HTR-8/SVneo (cell line): Measurements from ENCODE around the gene CDPF1.

Source experiments
- DNase-seq: peaks from one replicate; pipeline ENCODE4 v3.0.0; 2011; ENCODE audit warnings: low spot score, mixed read lengths; ENCODE audit not compliant: insufficient read length
- FAIRE-seq: peaks from 2 replicates; lab custom pipeline; 2011; peaks lifted over from hg19 to GRCh38; lab: Jason Lieb, UNC

CDPF1 gene

DNA sequence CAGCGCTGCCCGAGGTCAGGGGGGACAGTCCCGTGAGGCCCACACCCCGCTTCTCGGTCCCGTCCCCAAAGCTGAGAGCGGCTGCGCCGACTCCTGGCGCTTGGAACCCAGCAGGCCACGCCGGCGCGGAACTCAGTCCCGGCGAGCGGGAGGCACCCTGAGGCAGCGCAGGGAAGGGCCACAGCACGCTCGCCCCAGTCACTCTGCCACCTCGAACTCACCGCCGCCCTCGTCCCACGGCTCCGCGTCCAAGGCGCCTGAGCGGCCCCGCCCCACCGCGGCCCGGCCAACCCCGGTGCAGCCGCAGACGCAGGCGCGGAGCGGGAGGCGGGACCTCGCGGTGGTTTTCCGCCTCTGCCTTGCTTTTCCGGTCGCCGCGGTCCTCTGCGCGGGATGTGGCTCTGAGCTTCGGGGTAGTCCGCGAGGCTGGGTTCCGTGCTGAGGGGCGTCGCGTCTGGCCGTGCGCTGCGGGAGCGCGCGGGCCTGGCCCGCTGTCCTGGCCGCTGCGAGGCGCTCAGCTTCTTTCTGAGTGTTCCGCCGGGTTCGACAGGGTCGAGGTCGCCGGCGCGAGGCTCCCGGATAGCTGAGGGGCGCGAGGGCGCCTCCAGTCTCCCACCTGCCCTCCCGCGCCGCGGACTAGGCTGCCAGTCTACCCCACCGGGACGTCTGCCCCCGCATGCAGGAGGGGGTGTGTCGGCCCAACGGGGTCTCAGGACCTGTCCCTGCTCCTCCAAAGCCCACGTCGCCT is at the start of gene CDPF1:
Gene CDPF1 (minus strand): TSS at position 259 of the 748 bp plus-strand sequence. CDS start 2,009 bp downstream, outside the sequence.
- DNase-seq (peak; percentile 83), FAIRE-seq (peak; percentile 86)

DNA sequence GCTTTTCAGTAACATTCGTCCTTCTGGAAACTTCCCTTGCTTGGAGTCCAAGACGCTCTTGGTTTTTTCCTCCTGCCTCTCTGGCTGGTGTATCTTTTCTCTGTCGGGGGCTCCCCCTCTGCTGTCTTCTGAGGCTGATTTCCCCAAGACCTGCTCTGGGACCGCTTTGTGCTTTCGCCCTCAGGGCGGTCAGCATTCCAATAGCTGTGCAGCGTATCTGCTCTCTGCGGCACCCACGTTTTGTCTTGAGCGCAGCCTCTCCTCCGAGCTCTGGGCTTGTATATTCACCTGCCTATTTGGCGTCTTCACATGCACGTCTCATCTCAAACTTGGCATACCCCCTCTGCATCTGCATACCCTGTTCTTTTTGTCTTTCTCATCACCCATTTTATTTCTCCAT is 49.0 kb upstream of the CDPF1 start:
- FAIRE-seq (no peak), DNase-seq (no peak)

DNA sequence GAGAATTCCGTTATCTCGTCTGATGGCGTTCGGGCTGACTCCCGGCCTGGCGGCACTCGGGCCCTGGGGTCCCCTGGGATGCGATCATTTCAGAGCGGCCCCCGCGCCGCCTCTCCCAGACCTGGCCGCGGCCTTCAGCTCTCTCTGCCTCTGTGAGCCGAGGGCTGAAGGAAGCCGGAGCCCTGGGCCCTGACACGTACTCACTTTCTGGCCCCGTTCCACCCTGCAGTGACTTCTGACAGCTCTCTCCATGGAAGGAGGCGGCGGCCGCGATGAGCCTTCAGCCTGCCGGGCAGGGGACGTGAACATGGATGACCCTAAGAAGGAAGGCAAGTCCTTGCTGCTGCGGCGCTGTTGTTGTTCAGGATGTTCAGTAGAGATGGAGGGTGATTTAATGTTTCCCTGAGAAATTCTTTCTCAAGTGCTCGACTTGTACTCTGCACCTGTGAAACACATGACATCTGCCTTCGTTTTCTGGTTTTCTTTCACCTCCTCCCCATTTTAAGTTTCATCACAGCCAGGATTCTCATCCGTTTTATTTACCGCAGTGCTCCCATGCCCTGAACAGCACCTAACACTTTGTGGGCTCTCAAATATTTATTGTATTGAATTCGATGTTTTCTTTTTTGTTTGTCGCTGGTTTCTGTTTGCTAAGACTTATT is 47.2 kb upstream of the CDPF1 start:
- FAIRE-seq (no peak), DNase-seq (peak; percentile 11)

- peak; percentile 96 for FAIRE-seq
- DNase-seq = peak; percentile 98
Measured at GRCh38 chr22:46296257-46297150, 46.4 kb upstream of the CDPF1 start, which contains the start of gene GTSE1. Gene GTSE1, plus strand, starts transcription at chr22:46296870. Its CDS starts 531 bp downstream, at chr22:46297401.

DNA sequence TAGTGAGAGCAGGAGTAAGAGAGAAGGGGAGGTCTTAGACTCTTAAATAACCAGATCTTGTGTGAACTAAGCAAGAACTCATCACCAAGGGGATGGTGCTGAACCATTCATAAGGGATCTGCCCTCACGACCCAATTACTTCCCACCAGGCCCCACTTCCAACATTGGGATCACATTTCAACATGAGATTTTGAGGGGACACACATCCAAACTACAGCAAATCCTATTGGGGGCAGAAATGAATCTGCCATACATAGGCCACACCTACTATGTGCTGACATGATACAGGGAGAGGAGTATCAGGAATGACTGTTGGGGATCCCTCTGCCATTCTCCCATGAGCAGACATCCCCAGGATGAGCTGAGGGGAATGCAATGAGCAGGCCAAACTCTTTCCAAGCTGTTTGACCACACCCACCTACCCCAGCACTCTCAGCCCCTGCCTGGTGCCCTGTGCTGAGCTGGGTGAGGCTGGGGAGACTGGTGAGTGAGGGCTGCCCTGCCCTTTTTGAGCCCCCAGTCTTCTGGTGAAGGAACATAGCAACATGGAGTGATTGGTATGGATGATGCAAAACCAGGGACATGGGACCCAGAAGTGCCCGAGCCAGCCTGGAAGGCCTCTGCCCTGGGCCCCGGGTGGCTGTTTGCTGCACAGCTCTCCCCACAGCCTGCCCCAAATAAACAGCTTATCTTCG is 45.3 kb upstream of the CDPF1 start:
- DNase-seq = no peak
- no peak for FAIRE-seq

GRCh38 chr22:46294784-46295183 is 44.7 kb upstream of the CDPF1 start:
- DNase-seq = no peak
- no peak for FAIRE-seq

GRCh38 chr22:46293577-46294260 is 43.6 kb upstream of the CDPF1 start:
- DNase-seq (no peak), FAIRE-seq (no peak)

DNA sequence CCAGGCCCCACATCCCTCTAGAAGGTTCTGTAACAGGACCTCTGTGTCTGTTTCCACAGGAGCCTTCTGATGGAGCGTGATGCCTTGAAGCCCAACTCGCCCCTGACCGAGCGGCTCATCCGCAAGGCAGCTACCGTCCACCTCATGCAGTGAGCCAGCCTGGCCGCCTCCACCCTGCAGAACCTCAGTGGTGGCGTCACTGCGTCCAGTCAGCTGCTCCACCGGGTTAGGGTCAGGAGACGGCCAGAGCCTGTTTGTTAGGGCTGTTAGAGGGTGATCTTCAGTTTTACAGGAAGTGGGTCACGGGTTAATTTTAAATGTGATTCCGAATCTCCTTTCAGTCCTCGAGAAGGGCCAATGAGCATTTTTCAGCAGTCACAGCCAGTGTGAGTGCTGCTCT is 42.6 kb upstream of the CDPF1 start:
- FAIRE-seq = no peak

DNA sequence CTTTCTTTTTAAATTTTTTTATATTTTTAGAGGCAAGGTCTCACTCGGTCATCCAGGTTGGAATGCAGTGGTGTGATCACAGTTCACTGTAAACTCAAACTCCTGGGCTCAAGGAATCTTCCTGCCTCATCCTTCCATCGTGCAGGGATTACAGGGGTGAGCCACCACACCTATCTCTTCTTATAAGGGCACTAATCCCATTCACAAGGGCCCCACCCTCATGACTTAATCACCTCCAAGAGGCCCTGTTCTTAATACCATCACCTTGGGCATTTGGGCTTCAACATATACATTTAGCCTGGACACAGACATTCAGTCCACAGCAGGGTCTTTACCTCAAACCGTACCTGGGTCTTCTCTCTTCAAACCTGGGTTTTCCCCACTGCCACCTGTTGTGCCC is 42.1 kb upstream of the CDPF1 start:
- DNase-seq (no peak), FAIRE-seq (no peak)

More for the DNA sequence above, 42.6 kb upstream of the CDPF1 start:
- DNase-seq = no peak

DNA sequence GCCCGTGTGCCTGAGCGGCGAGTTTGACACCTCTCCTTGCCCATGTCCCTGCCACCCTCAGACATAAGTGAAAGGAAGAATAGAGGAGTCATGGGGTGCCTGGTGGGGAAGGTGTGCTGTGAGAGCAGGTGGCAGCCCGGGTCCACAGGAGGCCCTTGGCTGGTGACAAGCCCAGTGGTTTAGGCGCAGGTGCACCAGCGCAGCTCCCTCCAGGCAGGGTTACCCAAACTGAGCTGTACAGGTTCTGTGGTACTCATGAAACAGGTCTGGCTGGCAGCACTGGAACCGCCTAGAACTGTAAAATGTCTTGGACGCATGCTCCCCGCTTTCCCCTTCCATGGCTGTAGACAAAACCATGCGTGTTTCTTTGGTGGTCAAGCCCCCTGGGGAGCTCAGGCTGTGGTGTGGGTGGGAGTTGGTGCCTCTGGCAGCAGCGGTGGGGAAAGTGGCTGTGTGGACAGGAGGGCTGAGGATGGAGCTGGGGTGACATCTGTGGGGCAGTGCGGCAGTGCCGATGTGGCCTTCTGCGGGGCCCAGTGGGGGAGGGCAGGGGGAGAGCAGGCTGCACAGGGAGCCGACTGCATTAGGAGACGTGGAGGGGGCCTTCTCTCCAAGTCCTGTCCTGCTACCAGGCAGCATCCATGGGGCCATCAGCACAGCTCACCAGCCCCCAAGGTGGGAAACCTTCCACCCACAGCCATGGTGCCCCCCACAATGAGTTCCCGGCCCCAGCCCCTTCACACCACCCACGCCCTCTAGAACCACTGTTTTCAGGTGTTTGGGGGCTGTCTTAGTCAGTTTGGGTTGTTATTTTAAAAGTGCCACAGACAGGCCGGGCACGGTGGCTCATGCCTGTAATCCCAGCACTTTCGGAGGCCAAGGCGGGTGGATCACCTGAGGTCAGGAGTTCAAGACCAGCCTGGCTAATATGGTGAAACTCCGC is 41.0 kb upstream of the CDPF1 start:
- no peak for DNase-seq
- FAIRE-seq = no peak

- FAIRE-seq (no peak), DNase-seq (no peak)
Measured at GRCh38 chr22:46290121-46290842, 40.2 kb upstream of the CDPF1 start.

DNA sequence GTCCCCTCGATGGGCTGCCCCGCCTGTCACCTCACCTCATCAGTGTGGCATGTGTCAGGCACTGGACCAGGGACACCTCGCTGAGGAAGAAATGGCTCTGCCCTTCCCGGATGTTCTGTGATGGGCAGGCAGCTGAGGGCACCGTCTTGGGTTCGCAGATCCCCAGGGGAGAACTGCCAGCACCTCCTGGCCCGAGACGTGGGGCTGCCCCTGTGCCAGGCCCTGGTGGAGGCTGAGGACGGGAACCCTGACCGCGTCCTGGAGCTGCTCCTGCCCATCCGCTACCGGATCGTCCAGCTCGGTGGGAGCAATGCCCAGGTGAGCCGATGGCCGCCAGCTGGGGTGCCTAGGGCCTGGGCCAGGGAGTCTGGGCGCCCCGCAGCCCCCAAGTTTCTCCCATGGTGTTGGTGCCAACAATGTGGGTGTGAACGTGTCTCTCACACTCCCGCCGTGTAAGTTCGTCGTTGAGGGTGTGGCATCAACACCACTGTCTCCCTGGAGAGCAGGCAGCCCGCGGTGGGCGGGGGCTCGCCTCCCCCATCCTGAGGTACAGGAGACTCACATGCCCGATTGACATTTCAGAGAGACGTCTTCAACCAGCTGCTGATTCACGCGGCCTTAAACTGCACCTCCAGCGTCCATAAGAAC is 39.3 kb upstream of the CDPF1 start:
- FAIRE-seq = no peak
- no peak for DNase-seq

GRCh38 chr22:46288846-46289243 is 38.8 kb upstream of the CDPF1 start:
- DNase-seq (no peak), FAIRE-seq (no peak)

DNA sequence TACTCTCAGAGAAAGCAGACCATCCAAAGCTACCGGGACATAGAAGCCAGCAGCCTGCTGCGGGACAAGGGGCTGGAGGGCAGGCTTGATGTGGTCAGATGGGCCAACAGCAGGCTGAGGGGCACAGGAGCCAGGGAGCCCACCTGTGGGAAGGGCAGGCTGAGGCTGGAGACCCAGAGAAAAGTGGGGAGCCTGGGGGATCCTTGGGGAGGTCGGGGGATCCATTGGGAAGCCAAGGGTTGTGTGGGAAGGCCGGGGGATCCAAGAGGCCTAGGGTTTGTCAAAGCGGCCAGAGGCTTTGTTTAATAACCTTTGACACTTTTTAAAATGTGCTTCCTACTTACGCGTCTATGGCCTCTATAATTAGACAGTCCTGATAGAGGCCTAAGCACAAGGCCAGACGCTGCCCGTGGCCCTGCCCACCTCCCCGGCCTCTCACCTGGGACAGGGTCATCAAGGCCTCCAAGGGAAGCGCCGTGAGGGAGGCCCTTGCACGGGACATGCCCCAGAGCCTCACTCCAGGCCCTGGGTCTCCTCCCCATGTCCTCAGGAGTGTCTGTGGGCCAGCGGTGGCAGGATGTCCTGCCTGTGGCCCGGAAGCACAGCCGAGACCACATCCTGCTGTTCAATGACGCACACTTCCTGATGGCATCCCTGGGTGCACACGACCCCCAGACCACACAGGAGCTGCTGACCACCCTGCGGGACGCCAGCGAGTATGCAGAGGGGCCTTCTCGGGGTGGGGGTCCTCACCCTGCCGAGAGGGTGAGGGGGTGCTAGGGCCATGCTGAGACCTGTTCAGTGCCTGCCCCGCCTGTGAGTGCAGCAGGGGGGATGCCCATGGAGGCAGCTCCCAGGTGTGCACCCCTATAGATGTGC is 38.0 kb upstream of the CDPF1 start:
- no peak for FAIRE-seq

GRCh38 chr22:46286941-46287872 is 37.1 kb upstream of the CDPF1 start:
- DNase-seq = no peak
- no peak for FAIRE-seq

More for the DNA sequence above, 38.0 kb upstream of the CDPF1 start:
- no peak for DNase-seq
